Measurements from ENCODE around the gene LY6G6F.

Gene LY6G6F

GRCh38 chr6:31739639-31740396 lies 33.2 kb downstream of the LY6G6F start, which contains the start of gene MSH5:
TSS of gene MSH5 (plus strand) at chr6:31740005. CDS start at chr6:31740467, 462 bp downstream.
- DNase-seq (ENCODE audit: low spot score): peak; percentile 99

- no peak for DNase-seq (ENCODE audit: low spot score)
These were observed 33.9 kb downstream of the LY6G6F start for GRCh38 chr6:31740397-31741223.

- DNase-seq (ENCODE audit: low spot score): no peak
These were observed 35.1 kb downstream of the LY6G6F start for GRCh38 chr6:31741815-31742214.

- no peak for DNase-seq (ENCODE audit: low spot score)
These were observed 36.2 kb downstream of the LY6G6F start for GRCh38 chr6:31742894-31743293.

GRCh38 chr6:31744422-31744821 lies 37.8 kb downstream of the LY6G6F start:
- DNase-seq (ENCODE audit: low spot score): no peak

GRCh38 chr6:31749301-31750036 lies 42.8 kb downstream of the LY6G6F start:
- no peak for DNase-seq (ENCODE audit: low spot score)

GRCh38 chr6:31750411-31751022 lies 43.9 kb downstream of the LY6G6F start:
- no peak for DNase-seq (ENCODE audit: low spot score)

- DNase-seq (ENCODE audit: low spot score): no peak
These were observed 46.2 kb downstream of the LY6G6F start for GRCh38 chr6:31752739-31753319.

GRCh38 chr6:31758281-31758680 lies 51.6 kb downstream of the LY6G6F start:
- no peak for DNase-seq (ENCODE audit: low spot score)
